ENCODE data around the gene IFITM1.

DNA sequence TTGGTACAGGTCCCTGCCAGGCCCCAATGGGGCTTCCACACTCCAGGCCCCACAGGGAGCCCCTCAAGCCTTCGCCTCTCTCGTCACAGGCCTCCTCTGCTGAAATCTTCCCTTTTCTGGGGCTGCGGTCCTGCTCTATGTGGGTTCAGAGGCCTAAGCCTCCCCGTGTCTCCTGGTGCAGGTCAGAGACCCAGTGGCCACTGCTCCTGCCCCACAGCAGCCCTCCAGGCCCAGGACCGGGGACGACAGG is 12.7 kb downstream of the IFITM1 start:
- TF ChIP-seq EZH2 (IDR thresholded peaks at IDR 0.05; ENCODE audit: insufficient read depth, poor library complexity, severe bottlenecking), result no peak
- TF ChIP-seq EZH2phosphoT487 (IDR thresholded peaks at IDR 0.05; ENCODE audit: insufficient read depth, low read depth), result no peak
